ENCODE data around the gene SFXN5.

Gene SFXN5

GRCh38 chr2:72933646-72934151 is 137.8 kb downstream of the SFXN5 start:
- no peak for DNase-seq

GRCh38 chr2:72933207-72933606 is 138.3 kb downstream of the SFXN5 start:
- no peak for DNase-seq

GRCh38 chr2:72932805-72933204 is 138.7 kb downstream of the SFXN5 start:
- DNase-seq = no peak

GRCh38 chr2:72932045-72932740 is 139.3 kb downstream of the SFXN5 start:
- no peak for DNase-seq

- peak; percentile 47 for DNase-seq
Measured at GRCh38 chr2:72931280-72931910, 140.1 kb downstream of the SFXN5 start.

- no peak for DNase-seq
Measured at GRCh38 chr2:72929010-72929409, 142.5 kb downstream of the SFXN5 start.

- DNase-seq = no peak
Measured at GRCh38 chr2:72927619-72928550, 143.6 kb downstream of the SFXN5 start.

GRCh38 chr2:72926811-72927465 is 144.6 kb downstream of the SFXN5 start:
- DNase-seq = no peak

GRCh38 chr2:72926368-72926767 is 145.1 kb downstream of the SFXN5 start:
- DNase-seq = no peak

- no peak for DNase-seq
Measured at GRCh38 chr2:72925328-72925943, 146.1 kb downstream of the SFXN5 start.

- DNase-seq = no peak
Measured at GRCh38 chr2:72924353-72925240, 146.9 kb downstream of the SFXN5 start.

- DNase-seq = no peak
Measured at GRCh38 chr2:72923833-72924352, 147.6 kb downstream of the SFXN5 start.

GRCh38 chr2:72921853-72922252 is 149.7 kb downstream of the SFXN5 start:
- no peak for DNase-seq

- no peak for DNase-seq
Measured at GRCh38 chr2:72921088-72921851, 150.2 kb downstream of the SFXN5 start.

GRCh38 chr2:72920318-72921087 is 151.0 kb downstream of the SFXN5 start:
- DNase-seq = peak; percentile 29

GRCh38 chr2:72919414-72920317 is 151.8 kb downstream of the SFXN5 start:
- no peak for DNase-seq

- DNase-seq = no peak
Measured at GRCh38 chr2:72917877-72918553, 153.5 kb downstream of the SFXN5 start.
